ENCODE data around the gene RNF141. TPM values are rescaled to one million over a fixed set of nuclear protein-coding genes. Genes with fewer than 3 reads are reported as not detected.

The RNF141 gene
- total RNA-seq (2022; extraction: Qiagen RNA extraction; ENCODE audit: low read depth), result 16.6 to 24.1 TPM (median 22.0 TPM) in 5 replicates

GRCh38 chr11:10540915-10541560, at the start of gene RNF141:
TSS of gene RNF141 (minus strand) at chr11:10541187. CDS start at chr11:10534158, 7,029 bp downstream.

DNA sequence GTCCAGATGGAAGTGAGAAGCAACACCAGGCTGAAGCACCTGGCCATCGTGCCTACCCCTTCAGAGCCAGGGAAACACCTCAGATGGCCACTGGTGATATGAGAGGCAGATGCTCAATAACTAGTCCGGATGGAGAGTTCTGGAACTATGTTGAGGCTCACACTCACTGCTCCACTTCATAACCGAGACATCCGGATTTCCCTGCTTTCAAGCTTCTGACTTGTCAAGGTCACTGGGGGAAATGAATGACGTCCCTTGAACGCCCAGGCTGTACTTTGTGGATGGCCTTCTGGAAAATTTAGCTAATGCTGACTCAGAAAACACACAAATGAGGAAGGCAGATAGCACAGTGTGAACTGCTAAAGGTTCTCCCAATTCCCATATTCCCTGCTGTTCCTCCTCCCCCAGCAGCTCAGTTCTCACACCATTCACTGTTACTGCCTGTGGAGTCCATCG, 27.5 kb upstream of the RNF141 start, which contains the start of gene LYVE1:
LYVE1 (minus strand) TSS at position 180 of the 456 bp plus-strand sequence; CDS start at position 47, 133 bp downstream.

Other genes starting within 250 kb of the RNF141 start
- 11.8 to 14.0 TPM (median 13.2 TPM) in 5 replicates for gene SBF2, start 247.0 kb downstream of the RNF141 start, total RNA-seq (2022; extraction: Qiagen RNA extraction; ENCODE audit: low read depth)
- 76.1 to 129 TPM (median 89.7 TPM) in 5 replicates for gene ADM, start 236.1 kb downstream of the RNF141 start, total RNA-seq (2022; extraction: Qiagen RNA extraction; ENCODE audit: low read depth)
- 5.6 to 10.0 TPM (median 8.2 TPM) in 5 replicates for gene AMPD3, start 85.9 kb downstream of the RNF141 start, total RNA-seq (2022; extraction: Qiagen RNA extraction; ENCODE audit: low read depth)
- 0.09 to 0.28 TPM (median 0.18 TPM) in 5 replicates for gene LYVE1, start 27.5 kb upstream of the RNF141 start, total RNA-seq (2022; extraction: Qiagen RNA extraction; ENCODE audit: low read depth)
- 0.01 to 0.05 TPM (median 0.02 TPM) in 3 of 5 replicates, not detected in the others for gene IRAG1, start 152.6 kb upstream of the RNF141 start, total RNA-seq (2022; extraction: Qiagen RNA extraction; ENCODE audit: low read depth)
- gene CTR9, start 210.1 kb upstream of the RNF141 start, total RNA-seq (2022; extraction: Qiagen RNA extraction; ENCODE audit: low read depth), result 19.4 to 31.0 TPM (median 24.0 TPM) in 5 replicates

Data from A549 treated with RU486 at 1 μM for 4 hours (cell line).